Activated CD4-positive, alpha-beta T cell treated with anti-CD3 and anti-CD28 coated beads, Interleukin-2, amount 50 U/mL, for 24 hours (primary cell): ENCODE results near the gene FRMPD3.
"Not testable (repeated sequence)": the region's sequence is repeated elsewhere in the genome, so short reads cannot be mapped to it uniquely, and the experiment has no call there.

Experiments
- DNase-seq, 2 donors: peaks; one replicate each; pipeline ENCODE4 v3.0.0-alpha.2; 2020; ENCODE audit warnings: low read depth in 1 of 2, low spot score in 1 of 2

Gene FRMPD3

DNA sequence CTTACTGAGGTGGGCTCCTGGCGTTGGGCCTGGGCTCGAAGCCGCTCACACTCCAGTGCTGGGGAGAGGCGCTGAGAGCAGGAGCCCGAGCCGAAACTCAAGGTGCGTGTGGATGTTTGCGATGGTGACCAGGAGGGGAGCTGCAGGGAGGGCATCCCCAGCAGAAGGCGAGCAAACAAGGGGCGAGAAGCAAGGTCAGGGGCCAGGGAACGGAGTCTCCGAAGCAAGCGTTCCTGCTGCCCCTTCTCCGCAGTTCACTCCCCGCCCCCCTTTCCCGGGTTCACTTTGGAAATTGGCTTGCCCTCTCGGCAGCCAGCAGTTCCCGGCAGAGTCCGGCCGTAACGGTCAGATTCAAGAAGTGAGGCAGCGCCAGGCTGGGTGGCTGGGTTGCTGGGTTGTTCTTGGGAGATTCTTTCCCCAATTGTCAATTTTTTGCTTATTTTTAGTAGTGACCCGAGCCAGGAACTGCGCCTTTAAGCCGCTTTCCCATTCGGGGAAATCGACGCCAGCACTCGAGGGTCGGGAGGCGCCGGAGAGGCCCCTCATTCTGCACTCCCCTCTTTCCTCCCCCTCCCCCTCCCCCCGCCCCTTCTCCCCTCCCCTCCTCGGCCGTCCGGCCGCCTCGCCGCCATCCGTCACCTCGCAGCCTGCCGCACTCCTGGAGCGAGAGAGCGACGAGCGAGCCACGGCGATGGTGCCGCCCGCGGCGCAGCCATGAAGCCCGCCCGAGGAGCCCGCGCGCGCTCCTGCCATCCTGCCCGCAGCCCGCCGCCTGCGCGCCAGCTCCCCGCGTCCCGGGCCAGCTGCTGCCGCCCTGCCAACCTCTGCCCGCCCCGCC lies at the start of gene FRMPD3:
Gene FRMPD3, plus strand, starts transcription at position 655 of the 838 bp plus-strand sequence. CDS start 76,937 bp downstream, outside the sequence.
- no peak for DNase-seq

DNA sequence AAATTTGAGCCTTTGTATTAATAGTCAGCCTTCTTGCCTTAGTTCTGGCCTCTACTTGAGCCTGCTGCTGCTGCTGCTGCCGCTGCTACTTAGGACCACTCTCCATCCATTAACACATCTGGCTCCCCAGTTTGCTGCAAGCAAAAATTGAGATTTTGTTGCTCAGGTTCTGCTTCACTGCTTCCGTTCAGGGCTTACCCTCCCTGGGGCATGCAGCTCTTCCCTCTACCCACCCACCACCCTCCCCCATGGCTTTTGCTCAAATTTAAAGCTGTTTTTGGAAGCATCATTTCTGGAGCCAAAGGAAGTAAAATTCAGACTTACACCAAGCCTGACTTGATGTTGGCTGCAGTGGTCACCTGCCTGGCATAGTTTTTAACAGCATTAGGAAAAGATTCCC lies 28.9 kb upstream of the FRMPD3 start:
- DNase-seq = no peak

DNA sequence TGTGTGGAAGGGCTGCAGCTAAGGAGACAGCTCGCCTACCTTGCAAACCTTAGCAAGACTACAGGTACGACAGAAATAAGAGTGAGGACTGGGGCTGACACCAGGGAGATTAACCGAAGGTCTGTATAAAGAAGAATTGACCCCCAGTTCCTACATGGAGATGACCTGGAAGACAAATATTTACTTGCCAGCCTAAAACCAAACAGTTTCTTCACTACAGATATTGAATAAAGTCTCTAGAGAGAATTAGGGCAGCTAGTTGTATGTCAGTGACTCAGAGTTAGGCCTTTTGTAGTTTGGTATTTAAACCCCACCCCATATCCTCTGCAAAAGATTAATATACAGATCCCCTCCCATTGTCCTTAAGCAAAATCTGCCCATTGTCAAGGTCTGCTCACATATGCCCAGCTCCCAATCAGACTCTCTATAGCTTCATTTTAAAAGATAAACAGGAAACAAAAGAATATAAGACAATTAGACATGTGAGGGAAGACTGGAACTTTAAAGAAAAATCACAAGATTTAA lies 28.1 kb upstream of the FRMPD3 start:
- no peak for DNase-seq

DNA sequence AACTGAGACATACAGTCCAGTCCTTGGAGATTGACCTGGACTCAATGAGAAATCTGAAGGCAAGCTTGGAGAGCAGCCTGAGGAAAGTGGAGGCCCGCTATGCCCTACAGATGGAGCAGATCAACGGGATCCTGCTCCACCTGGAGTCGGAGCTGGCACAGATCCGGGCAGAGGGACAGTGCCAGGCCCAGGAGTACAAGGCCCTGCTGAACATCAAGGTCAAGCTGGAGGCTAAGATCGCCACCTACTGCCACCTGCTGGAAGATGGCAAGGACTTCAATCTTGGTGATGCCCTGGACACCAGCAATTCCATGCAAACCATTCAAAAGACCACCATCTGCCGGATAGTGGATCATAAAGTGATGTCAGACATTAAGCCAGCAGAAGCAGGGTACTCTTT lies 20.4 kb upstream of the FRMPD3 start:
- no peak for DNase-seq

DNA sequence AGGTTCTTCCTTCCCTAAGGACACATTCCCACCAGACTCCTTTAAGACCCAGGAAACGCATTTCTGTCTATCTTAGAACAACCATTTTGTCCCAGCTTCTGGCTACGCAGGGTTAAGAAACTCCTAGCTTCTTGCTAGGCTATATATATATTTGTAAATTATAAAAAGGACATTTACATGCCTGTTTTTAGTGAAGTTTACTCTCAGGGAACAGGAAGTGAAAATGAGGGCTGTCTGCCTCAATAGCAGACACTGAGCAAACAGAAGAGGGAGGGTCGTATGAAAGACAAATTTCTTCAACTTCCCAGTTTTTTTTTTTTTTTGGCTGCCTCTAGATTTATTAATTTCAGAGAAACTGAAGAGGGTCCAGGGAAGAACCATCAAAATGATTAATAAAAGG lies 9.3 kb upstream of the FRMPD3 start:
- no peak for DNase-seq

DNA sequence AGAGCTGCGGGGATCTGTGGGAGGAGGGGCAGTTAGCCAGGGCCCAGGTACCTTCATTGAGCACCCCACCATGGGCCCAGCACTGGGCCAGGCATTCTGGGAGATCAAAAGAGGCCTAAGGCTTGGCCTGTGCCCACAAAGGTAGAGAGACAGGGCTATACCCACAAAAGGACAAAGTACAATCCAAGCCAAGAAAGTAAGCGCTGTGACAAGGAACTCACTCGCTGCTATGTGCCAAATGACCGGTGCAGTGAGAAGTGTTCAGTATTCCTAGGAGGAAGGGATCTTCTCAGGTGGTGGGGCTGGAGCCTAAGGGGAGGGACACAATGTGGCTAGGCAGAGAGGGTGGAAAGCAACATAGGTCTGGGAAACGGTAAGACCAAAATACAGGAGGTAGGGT lies 8.8 kb upstream of the FRMPD3 start:
- no peak for DNase-seq

DNA sequence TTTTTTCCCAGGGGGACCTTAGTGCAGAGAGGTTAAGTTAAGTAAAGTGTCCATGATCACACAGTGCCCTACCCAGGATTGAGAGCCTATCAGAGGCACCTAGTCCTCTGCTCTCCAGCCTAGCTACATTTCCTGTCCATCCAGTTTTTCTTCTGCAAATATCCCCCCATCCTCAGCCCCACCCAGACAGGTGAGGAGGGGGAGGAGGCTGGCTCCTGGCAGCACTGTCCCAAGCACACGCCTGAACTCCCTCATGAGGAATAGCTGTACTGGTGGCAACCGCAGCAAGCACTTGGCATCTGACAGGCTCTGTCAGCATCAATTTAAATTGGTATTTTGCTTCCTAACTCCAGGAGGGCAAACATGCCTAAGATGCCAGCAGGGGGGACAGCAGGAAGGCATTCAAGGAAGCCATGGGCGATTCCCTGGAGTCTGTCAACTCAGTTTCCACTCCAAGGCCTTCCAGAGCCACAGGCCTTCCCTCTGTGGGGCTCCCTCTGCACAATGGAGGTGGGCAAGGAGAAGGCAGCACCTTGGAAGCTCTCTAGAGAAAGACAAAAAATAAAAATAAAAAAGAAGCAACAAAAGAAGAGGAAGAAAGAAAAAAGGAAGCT lies 6.4 kb upstream of the FRMPD3 start:
- no peak for DNase-seq

DNA sequence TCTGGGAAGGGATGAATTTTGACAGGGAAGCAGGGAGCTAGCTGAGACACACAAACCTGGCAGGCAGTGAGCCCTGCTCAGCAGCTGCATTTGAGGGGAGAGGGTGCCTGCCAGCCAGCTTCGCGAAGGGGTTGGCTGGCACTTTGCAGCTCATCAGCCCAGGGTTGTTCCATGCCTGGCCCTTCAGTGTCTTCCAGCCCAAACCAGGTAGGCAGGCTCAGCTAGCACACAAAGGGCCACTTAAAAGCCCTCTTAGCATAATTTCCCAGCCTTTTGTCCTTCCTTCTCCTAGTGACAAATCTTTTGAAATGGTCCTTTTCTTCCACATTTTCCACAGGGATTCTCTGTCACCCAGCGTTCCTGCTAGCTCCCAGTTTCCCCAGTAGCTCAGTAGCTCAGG lies 4.3 kb upstream of the FRMPD3 start:
- DNase-seq = no peak

DNA sequence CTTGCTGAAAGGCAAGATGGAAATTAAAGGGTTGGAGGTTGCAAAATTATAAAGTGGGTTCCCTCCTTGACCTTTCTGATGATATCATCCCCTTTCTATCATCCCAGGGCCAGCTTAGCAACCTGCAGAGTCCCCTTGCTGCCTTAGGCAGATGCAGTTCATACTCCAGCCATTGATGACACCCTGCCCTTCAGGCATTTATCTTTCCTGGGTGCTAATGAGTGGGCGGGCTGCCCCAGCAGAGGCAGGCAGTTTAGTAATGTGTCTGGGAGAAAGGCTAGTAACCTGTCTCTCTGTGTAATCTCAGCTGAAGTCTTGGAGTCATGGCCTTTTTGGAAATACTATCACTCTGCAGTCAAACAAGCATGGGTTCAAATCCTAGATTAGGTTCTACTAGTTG lies 3.8 kb upstream of the FRMPD3 start:
- no peak for DNase-seq

DNA sequence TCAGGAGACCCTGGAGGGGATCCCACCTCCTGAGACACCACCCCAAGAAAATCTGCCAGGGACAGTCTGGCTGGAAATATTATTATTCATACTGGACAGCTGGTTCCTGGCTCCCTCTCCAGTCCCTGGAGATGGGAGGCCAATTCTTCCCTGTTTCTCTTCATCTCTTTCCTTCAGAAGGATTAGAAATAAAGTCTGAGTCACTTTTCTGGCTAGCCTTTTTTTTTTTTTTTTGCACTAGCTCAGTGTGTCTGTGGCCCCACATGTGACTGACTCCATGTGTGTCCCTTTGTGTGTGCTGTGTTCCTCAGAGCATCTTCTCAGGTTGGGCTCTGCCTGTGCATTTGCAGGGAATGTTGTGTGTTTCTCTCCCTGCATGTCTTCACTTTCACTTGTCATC lies 1.8 kb upstream of the FRMPD3 start:
- DNase-seq = no peak

DNA sequence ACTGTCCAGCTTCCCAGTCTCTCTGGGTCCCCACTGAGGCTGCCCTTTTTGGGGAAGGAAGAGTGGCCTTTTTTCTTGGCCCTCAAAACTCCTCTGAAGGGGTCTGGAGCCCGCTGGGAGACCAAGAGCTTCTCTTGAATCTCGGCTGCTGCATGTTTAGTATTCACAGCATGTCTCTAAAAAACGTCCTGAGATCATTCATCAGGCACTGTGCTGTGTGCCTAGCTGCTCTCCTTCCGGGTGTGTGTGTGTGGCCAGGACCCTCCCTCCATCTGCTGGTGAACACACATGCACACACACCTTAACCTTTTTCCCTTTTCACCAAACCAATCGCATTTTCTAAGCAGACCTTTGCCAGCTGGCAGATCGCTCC lies 841 bp upstream of the FRMPD3 start:
- DNase-seq = no peak

DNA sequence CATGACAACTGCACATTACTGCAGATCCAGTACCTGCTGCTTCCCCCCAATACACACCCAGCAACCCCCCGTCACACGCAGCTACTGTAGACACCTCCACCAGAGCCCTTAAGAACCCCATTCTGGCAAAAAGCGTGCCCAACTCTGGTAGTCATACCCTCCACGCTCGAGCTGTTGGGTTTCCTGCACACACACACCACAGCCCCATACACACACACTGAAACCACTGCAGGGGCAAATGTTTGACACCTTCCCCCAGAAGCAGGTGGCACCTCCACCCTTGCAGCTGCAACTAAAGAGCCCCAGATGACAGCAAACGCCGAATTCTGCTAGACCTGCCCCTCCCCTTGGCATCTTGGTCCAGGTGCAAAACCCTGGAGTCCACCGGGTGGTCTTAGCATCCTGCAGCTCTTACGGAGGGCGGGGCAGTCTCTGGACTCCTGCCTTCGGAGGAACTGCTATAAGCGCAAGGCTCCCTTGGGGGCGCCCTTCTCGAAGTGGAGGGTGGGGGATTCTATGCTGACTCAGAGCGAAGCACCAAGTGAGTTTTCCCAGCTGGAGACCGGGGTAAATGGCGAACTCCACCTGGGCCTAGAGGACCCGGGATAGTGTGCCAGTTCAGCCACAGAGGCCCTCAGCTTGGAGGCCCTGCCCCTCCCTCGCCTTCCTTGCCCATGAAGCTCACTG lies 1.5 kb downstream of the FRMPD3 start:
- no peak for DNase-seq

DNA sequence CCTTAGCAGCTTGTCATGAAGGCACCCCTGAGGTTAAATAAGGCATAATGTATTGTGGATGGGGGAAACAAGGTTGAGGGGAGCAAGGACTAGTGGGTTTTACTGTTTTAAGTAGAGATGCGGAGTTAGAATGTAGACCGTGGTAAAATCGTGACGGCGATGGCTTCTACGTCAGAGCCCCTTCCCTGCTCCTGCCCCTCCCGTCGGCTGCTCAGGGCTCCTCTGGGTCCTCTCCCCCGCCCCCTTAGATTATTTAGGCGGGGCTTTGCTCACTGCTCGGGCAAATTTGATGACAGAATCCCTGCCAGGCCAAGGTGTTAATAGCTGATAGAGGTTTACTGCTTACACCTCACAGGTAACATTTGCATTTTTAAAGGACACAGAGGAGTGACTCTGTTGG lies 2.3 kb downstream of the FRMPD3 start:
- no peak for DNase-seq

DNA sequence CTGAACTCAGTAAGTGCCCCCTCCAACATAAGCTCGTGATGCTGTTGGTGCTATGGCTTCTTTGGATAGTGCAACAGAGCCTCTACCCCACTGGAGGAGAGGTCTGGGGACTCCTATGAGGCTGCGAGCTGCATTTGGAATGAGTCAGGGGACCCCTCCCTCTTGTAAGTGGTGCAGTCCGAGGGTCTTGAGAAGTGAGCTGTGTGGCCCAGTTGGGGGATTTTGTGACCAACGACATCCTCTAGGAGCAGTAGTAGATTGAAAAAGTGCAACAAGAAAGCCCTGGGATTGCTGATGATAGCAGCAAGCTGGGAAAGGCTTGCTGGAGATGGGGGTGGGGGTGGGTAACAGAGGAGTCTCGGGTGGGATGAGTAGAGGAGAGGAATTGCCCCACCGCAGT lies 3.1 kb downstream of the FRMPD3 start:
- no peak for DNase-seq

DNA sequence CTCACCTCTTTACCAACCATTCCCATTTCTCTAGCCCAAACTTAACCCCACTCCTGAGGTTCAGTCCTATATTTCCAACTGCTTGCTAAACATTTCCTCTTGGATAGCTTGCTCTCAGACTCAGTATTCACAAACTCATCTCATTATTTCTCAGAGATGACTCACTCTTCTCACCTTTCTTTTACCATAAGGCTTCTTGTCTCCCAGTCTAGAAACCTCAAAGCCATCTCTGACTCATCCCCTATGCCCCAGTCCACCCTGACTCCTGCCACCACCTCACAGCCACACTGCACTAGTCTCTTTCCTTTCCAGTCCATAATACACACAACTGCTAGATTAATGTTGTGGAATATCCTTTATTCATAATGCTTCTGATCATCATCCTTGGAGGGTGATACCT lies 4.8 kb downstream of the FRMPD3 start:
- DNase-seq = peak in 1 of 2 donors; percentile 11

DNA sequence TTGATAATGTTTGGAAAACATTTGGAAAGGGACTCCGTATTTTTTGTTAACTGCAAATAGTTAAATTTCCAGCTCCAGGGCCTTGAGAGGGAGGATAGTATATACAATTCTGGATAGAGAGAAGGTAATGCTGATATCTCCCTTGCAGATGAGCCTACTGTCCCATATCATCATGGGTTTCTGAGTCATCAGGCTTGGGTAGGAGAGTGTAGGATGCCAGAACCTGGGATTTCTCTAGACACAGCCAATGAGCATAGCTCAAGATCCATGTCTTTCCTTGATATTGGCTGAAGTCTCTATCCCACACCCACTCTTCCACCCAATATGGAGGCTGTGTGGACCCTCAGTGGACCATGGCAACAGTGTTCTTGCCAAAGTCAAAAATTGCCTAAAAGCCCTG lies 7.8 kb downstream of the FRMPD3 start:
- DNase-seq = no peak

DNA sequence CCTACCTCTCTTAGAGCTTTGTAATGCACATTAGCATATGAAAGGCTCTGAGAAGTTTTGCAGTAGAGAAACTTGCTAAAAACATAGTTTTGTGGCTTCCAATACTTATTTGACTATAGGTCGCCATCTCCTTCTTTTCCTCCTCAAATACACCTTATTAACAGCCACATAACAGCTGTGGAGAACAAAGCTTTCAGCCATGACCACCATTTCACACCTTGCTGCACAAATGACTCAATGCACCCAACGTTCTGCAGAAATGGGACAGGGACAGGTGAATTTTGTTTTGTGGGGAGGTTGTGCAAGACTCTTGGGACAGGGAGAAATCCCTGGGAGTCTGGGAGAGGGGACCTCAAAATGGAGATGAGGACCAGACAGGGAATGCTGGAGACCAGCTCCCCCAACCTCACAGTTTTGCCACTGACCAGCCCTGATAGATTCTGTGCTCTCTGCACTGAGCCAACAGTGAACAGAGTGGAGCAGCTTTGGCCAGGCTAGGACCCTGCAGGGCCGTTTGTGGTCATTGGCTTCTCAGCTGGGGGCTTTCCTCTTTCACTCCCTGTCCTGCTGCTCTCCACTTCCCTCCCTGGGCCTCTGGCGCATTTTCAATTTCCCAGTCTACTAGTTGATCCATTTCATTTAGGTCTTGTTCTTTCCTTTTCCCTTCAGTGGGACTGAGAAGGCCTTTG lies 16.6 kb downstream of the FRMPD3 start:
- DNase-seq = no peak

DNA sequence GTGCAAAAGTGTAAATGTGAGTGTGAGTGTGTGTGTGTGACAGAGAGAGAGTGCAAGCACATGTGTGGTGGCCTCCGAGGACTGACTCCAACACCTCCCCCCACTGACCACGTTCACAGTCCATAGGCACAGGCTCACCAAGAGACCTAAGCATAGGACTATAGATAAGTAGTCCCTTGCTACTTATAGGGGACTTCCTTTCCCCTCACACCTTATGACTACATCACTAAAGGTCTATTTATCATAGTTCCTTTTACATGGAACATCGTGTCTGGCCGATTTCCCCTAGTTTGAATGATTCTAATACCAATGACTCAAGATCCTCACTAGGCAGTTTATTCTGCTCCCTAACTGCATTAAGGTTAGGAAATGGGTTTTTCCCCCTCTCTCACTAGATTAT lies 17.8 kb downstream of the FRMPD3 start:
- DNase-seq = no peak

DNA sequence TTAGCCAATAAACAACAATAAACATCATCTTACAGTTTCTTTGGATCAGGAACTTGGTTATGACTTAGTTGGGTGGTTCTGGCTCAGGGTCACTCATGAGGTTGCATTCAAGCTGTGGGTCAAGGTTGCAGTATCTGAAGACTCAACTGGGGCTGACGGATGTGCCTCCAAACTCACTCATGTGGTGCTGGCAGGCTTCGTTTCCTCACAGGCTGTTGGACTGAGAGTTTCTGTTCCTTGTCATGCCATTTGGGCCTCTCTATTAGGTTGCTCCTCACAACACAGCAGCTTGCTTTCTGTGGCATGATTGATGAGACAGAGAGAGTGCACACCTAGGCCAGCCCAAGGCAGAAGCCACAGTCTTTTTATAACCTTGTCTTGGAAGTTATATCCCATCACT lies 20.7 kb downstream of the FRMPD3 start:
- DNase-seq = no peak

DNA sequence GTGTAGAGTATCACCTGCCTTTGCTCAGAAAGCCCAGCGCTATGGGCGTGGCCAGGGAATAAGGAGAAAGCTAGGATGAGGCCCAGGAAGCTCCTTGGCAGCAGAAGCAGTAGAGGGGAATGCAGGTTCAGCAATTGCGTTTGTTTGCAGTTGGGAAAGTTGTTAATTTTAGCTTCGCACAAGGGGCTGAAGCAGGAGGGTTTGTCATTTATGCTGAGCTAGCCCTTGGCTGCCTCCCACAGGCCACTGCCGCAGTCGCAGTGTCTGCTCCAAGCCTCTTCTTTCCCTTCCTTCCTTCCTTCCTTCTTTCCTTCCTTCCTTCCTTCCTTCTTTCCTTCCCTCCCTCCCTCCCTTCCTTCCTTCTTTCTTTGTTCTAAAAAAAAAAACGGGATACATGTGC lies 21.5 kb downstream of the FRMPD3 start:
- no peak for DNase-seq

DNA sequence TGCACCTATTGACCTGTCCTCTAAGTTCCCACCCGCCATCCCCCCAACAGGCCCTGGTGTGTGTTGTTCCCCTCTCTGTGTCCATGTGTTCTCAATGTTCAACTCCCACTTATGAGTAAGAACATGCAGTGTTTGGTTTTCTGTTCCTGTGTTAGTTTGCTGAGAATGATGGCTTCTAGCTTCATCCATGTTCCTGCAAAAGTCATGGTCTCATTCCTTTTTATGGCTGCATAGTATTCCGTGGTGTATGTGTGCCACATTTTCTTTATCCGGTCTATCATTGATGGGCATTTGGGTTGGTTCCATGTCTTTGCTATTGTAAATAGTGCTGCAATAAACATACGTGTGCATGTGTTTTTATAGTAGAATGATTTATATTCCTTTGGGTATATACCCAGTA lies 22.0 kb downstream of the FRMPD3 start:
- DNase-seq = not testable (repeated sequence)

DNA sequence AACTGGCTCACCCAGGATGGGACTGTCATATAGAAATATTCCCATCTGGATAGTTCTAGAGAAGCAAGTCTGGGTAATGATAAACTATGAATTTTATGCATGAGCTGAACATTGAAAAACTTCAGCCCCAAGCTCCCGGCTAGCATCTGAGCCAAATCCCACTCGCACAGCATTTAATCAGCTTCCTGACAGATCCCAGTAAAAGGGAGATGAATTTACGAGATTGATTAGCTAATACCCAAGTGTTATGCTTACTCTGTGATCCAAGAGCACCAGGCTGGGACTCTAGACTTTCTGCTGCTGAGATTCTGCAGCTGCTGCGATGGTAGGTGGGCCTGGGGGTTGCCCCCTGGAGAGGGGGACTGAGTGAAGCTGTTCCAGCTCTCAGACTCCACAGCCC lies 28.0 kb downstream of the FRMPD3 start:
- no peak for DNase-seq
